ENCODE measurements around the gene LHCGR.
"Not testable (repeated sequence)": the region's sequence is repeated elsewhere in the genome, so short reads cannot be mapped to it uniquely, and the experiment has no call there.

LHCGR gene

GRCh38 chr2:48760826-48761225 is 5.3 kb upstream of the LHCGR start:
- no peak for DNase-seq (ENCODE audit: low spot score in 2 of 2)
- Mint-ChIP-seq H3K9me3 (peaks cover 5% of the 10 kb centered on the region), H3K4me3 (no peak overlapping the region), H3K4me1 (no peaks in the 10 kb centered on the region), H3K27me3 (peaks cover 6% of the 10 kb centered on the region), H3K36me3 (peaks cover 2% of the 10 kb centered on the region), H3K27ac (no peak overlapping the region)
- no peak for ATAC-seq (ENCODE audit: low read depth)

DNA sequence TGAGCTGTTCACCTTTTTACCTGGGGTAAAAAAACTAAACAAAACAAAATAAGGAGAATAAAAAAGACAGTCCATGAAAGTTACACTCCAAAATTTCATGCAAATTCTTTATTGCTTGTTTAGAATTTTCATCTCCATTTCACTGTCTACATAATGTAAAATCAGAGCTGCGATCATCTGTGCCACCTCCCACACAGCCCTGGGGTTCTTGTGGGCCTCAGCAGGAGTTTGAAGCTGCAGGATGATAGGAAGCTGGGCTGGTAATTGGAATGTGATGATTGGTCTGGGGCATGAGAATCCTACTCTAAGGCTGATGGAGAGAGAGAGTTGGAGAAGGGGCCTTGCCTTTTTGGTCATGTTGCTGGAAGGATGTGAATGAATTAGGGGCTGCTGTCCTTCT is 4.2 kb upstream of the LHCGR start:
- DNase-seq (ENCODE audit: low spot score in 2 of 2) (no peak), ATAC-seq (ENCODE audit: low read depth) (no peak)
- Mint-ChIP-seq H3K36me3 (peaks cover 2% of the 10 kb centered on the region), H3K27ac (no peak overlapping the region), H3K9me3 (peaks cover 5% of the 10 kb centered on the region), H3K4me3 (no peak overlapping the region), H3K27me3 (peaks cover 8% of the 10 kb centered on the region), H3K4me1 (no peaks in the 10 kb centered on the region)

DNA sequence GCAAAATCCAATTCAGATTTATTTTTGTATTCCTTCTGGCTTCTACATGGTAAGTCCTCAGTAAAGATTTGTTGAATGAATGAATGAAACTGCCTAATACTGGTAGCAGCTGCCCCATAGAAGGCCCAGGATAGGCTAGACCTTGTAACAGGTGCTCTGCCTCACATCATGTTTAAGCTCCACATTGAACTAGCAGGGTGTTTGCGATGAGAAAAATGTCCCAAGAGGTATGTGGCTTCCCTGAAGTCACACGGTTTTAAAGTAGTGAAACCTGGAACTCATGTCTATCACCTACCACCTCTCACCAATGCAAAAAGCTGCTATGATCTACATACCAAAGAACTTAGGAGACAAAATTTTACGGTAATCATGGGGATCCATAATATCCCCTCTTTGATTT is 765 bp upstream of the LHCGR start:
- H3K27ac Mint-ChIP-seq = no peak overlapping the region
- no peak overlapping the region for H3K4me3 Mint-ChIP-seq

DNA sequence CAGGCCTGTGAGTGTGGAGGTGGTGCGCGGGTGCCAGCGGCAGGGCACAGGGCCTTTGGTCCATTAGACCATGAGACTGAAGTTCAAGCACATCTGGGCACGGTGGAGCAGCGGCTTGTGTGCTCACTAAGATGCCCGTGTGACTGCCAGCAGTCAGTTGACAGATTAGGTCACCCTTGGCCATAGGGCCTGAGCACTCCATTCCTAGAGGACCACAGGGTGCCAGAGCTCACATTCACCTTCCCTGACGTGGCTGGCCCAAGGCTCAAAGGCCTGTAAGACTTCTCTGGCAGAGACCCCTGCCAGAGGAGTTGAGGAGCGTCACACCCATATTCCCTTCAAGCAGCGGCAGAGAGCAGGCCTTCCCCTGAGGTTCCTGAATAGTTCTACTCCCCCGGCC is 650 bp downstream of the LHCGR start:
- H3K36me3 Mint-ChIP-seq = no peaks in the 10 kb centered on the region

More for the DNA sequence above, 765 bp upstream of the LHCGR start:
- no peaks in the 10 kb centered on the region for H3K36me3 Mint-ChIP-seq
- no peak for DNase-seq (ENCODE audit: low spot score in 2 of 2)
- peaks cover 3% of the 10 kb centered on the region for H3K4me1 Mint-ChIP-seq
- H3K9me3 Mint-ChIP-seq = no peaks in the 10 kb centered on the region
- no peak for ATAC-seq (ENCODE audit: low read depth)
- H3K27me3 Mint-ChIP-seq = peaks cover 11% of the 10 kb centered on the region

DNA sequence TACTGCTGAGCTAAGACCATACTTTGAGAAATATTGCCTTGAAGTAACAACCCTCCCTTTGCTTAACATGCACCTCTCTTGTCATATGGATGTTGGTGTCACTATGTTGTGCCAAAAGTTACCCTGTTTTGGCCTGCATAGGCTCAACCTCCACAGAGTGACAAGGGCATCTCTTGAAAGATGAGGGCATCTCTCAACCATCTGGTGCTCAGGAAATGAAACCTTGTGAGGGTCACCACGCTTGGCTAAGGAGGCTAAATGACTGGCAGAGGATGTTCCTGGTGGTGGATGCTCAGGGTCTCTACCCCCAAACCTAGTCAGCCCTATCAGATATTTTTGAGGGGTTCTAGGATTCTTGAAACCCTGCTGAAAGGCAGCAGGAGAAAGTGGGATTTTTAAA is 2.3 kb downstream of the LHCGR start:
- H3K9me3 Mint-ChIP-seq = no peaks in the 10 kb centered on the region
- ATAC-seq (ENCODE audit: low read depth) = no peak
- H3K27me3 Mint-ChIP-seq = peaks cover 11% of the 10 kb centered on the region
- H3K36me3 Mint-ChIP-seq = no peaks in the 10 kb centered on the region
- DNase-seq (ENCODE audit: low spot score in 2 of 2) = no peak
- no peak overlapping the region for H3K27ac Mint-ChIP-seq
- H3K4me1 Mint-ChIP-seq = peaks cover 11% of the 10 kb centered on the region
- H3K4me3 Mint-ChIP-seq = no peak overlapping the region

More for the DNA sequence above, 650 bp downstream of the LHCGR start:
- ATAC-seq (ENCODE audit: low read depth) = no peak
- no peaks in the 10 kb centered on the region for H3K9me3 Mint-ChIP-seq
- no peak overlapping the region for H3K27ac Mint-ChIP-seq
- peaks cover 11% of the 10 kb centered on the region for H3K27me3 Mint-ChIP-seq
- DNase-seq (ENCODE audit: low spot score in 2 of 2) = no peak
- peaks cover 11% of the 10 kb centered on the region for H3K4me1 Mint-ChIP-seq
- H3K4me3 Mint-ChIP-seq = no peak overlapping the region

DNA sequence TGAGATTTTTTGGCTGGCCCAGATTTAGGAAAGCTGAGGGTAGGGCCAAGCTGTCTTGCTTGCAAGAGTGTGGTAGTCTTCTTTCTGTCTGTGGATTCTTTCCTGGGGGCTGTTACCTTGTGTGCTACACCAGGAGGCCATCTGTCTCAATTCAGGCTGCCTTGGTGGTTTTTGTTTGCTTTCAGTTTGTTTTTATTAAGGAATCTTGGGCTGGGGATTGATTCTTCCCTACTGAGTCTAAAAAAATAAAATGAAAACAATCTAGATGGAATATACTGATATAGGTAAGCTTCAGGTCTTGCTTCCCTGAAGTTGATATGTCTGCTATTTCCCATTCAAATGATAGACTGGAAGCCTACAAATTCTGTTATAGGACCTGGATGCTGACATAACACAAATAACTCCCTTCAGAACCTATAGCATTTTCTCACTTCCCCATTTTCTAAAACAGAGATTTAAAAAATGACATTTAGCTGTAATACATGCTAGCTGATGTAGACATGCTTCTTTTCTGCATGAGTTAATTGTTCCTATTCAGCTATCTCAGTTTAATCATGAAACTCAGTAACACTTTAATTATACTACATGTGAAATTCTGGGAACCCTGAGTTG is 5.3 kb downstream of the LHCGR start:
- peaks cover 2% of the 10 kb centered on the region for H3K27me3 Mint-ChIP-seq
- peak; percentile 26 for ATAC-seq (ENCODE audit: low read depth)
- H3K4me3 Mint-ChIP-seq = no peak overlapping the region
- no peaks in the 10 kb centered on the region for H3K36me3 Mint-ChIP-seq
- no peak for DNase-seq (ENCODE audit: low spot score in 2 of 2)
- H3K4me1 Mint-ChIP-seq = peaks cover 11% of the 10 kb centered on the region
- no peak overlapping the region for H3K27ac Mint-ChIP-seq
- H3K9me3 Mint-ChIP-seq = no peaks in the 10 kb centered on the region

DNA sequence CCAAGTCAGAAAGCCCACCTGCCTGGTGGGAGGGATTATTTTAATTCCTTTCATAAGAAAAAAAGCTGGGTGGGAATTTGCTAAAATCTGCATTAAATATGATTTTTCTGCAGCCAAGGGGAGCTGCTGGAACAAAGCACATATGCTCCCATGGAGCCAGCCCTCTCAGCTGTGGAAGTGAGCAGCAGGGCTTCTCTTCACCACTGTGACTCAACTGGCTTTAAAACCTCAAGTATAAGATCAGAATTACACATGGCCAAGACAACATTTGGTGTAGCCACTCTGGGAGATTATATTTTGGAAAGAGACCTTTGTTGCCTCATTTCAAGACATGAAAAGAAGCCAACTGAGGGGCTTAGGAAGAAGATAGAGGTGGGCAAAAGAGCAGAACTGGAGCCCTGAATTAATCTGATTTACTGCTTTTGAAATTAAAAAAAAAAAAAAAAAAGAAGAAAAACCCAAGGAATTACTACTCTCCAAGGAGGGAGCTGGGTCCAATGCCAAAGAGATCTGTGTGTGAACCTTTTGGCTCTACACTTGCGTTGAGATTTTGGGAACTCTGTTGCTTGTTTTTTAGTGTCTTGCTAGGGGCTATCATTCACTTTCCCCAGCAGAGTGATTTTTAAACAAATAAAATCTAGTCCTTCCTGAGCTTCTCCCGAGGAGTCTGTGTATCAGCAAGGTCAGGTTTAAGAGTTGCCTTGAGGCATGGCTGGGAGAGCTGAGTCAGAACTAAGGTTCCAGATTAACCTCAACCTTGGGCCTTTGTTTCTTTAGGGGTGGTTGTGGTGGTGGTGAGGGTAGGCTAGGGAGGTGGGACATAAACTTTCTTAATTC is 6.0 kb downstream of the LHCGR start:
- no peaks in the 10 kb centered on the region for H3K36me3 Mint-ChIP-seq
- H3K4me1 Mint-ChIP-seq = peaks cover 11% of the 10 kb centered on the region
- DNase-seq (ENCODE audit: low spot score in 2 of 2) = no peak
- H3K27ac Mint-ChIP-seq = no peak overlapping the region
- ATAC-seq (ENCODE audit: low read depth) = no peak
- H3K27me3 Mint-ChIP-seq = peaks cover 2% of the 10 kb centered on the region
- no peaks in the 10 kb centered on the region for H3K9me3 Mint-ChIP-seq
- no peak overlapping the region for H3K4me3 Mint-ChIP-seq

DNA sequence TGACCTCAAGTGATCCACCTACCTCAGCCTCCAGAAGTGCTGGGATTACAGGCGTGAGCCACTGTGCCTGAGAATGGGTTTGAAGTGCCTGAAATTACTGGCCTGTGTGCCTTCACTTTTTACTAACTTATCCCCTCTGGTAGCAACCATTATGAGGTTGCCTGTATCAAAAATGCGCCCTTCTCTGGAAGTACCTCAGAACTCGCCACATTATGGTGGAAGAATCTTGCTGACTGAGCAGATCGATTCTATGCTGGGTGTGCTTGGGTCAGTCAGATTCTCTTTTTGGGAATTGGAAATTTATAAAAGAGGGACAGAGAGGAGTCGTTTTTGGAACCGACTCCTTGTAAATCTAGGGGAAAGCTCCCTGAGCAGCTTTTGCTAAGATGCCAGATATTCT is 8.2 kb downstream of the LHCGR start:
- no peak for DNase-seq (ENCODE audit: low spot score in 2 of 2)
- H3K27ac Mint-ChIP-seq = no peak overlapping the region
- H3K27me3 Mint-ChIP-seq = no peaks in the 10 kb centered on the region
- ATAC-seq (ENCODE audit: low read depth) = no peak
- no peaks in the 10 kb centered on the region for H3K36me3 Mint-ChIP-seq
- H3K4me1 Mint-ChIP-seq = peaks cover 11% of the 10 kb centered on the region
- H3K4me3 Mint-ChIP-seq = no peak overlapping the region
- no peaks in the 10 kb centered on the region for H3K9me3 Mint-ChIP-seq

DNA sequence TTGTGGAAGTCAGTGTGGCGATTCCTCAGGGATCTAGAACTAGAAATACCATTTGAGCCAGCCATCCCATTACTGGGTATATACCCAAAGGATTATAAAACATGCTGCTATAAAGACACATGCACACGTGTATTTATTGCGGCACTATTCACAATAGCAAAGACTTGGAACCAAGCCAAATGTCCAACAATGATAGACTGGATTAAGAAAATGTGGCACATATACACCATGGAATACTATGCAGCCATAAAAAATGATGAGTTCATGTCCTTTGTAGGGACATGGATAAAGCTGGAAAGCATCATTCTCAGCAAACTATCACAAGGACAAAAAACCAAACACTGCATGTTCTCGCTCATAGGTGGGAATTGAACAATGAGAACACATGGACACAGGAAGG is 16.3 kb downstream of the LHCGR start:
- H3K4me3 Mint-ChIP-seq; ATAC-seq (ENCODE audit: low read depth); H3K9me3 Mint-ChIP-seq; DNase-seq (ENCODE audit: low spot score in 2 of 2); H3K27ac Mint-ChIP-seq; H3K36me3 Mint-ChIP-seq; H3K4me1 Mint-ChIP-seq: not testable (repeated sequence)
- peaks cover 12% of the 10 kb centered on the region for H3K27me3 Mint-ChIP-seq

GRCh38 chr2:48738806-48739205 is 16.7 kb downstream of the LHCGR start:
- Mint-ChIP-seq H3K36me3 (no peaks in the 10 kb centered on the region), H3K4me3 (no peak overlapping the region), H3K27ac (no peak overlapping the region), H3K4me1 (no peaks in the 10 kb centered on the region), H3K9me3 (peaks cover 3% of the 10 kb centered on the region), H3K27me3 (peaks cover 12% of the 10 kb centered on the region)
- DNase-seq (ENCODE audit: low spot score in 2 of 2) = no peak
- ATAC-seq (ENCODE audit: low read depth) = no peak

DNA sequence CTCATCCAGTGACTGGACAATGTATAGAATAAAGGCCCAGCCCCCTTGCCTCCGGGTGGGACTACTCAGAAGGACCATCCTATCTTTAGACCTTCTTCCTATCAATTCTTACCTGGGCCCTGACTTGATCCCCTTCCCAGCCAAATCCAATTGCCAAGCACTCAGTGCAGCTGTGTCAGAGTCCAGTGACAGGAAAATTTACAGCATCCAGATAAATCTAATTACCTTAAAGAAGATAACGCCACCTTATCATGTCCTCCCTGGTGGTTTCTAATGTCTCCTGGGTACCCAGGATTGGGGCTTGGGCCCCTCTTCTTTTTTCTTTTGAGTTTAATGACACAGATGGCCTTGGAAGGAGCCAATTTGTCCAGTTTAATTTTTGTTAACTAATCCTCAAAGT is 19.3 kb downstream of the LHCGR start:
- Mint-ChIP-seq H3K27ac (no peak overlapping the region), H3K27me3 (peaks cover 15% of the 10 kb centered on the region), H3K4me3 (no peak overlapping the region), H3K4me1 (no peaks in the 10 kb centered on the region), H3K36me3 (no peaks in the 10 kb centered on the region), H3K9me3 (peaks cover 3% of the 10 kb centered on the region)
- no peak for DNase-seq (ENCODE audit: low spot score in 2 of 2)
- ATAC-seq (ENCODE audit: low read depth) = no peak

DNA sequence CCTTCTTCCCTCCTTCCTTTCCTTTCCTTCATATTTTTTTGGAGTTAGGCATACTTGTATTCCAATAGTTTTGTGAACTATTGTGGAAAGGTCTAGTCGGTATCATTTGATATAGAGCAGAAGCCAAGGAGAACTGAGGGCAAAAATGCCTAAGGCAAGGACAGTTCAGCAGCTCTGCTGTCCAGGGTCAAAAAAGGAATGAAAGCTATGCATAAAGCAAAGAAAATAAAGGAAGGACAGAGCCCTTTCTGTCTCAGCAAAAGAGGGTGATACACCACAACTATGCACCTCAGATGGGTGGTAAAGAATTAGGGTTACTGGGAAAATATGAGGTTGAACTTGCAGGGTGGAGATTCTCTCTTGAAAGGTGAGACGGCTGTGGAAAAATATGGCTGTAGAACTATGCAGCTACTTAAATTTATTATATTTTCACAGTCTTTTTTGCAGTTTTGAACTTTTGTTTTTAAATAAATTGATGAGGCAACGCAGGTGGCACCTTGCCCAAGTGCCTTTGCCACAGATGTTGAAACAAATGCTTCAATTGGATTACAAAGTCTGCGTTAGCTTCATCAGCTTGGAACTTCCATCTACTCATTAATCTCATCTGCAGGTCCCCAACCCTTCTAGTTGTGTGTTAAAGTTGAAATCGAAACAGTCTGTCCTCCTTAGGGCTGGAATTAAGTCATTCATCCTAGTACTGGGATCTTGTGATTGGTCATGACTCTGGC is 20.8 kb downstream of the LHCGR start:
- no peaks in the 10 kb centered on the region for H3K36me3 Mint-ChIP-seq
- H3K9me3 Mint-ChIP-seq = peaks cover 1% of the 10 kb centered on the region

GRCh38 chr2:48733067-48733503 is 22.4 kb downstream of the LHCGR start:
- H3K4me1 Mint-ChIP-seq = no peaks in the 10 kb centered on the region
- DNase-seq (ENCODE audit: low spot score in 2 of 2) (no peak), ATAC-seq (ENCODE audit: low read depth) (no peak)
- H3K4me3 Mint-ChIP-seq = no peak overlapping the region
- peaks cover 13% of the 10 kb centered on the region for H3K27me3 Mint-ChIP-seq
- no peak overlapping the region for H3K27ac Mint-ChIP-seq
- H3K9me3 Mint-ChIP-seq = peaks cover 1% of the 10 kb centered on the region
- H3K36me3 Mint-ChIP-seq = no peaks in the 10 kb centered on the region

More for the DNA sequence above, 20.8 kb downstream of the LHCGR start:
- H3K4me1 Mint-ChIP-seq = no peaks in the 10 kb centered on the region
- H3K4me3 Mint-ChIP-seq = no peak overlapping the region
- peaks cover 15% of the 10 kb centered on the region for H3K27me3 Mint-ChIP-seq
- ATAC-seq (ENCODE audit: low read depth) (no peak), DNase-seq (ENCODE audit: low spot score in 2 of 2) (no peak)
- H3K27ac Mint-ChIP-seq = no peak overlapping the region

DNA sequence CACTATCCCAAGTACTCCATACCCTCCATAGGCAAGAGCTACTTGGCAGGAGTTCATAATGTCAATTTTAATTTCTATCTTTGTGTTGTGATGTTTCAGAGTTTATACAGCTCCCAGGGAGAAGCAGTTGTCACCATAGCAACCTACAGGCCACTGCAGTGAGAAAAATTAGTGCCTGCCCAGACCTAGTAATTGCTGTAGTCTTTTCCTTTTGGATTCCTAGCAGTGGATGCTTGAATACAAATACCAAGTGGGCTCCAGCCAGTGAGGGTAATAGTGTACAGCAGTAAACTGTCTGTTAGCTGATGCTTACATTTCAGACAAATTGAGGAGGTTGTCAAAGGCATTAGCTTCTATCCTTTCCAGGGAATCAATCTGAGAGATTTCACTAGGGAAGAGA is 26.7 kb downstream of the LHCGR start:
- Mint-ChIP-seq H3K27ac (no peak overlapping the region), H3K4me3 (no peak overlapping the region), H3K36me3 (no peaks in the 10 kb centered on the region), H3K4me1 (no peaks in the 10 kb centered on the region), H3K9me3 (no peaks in the 10 kb centered on the region), H3K27me3 (peaks cover 3% of the 10 kb centered on the region)
- ATAC-seq (ENCODE audit: low read depth) = no peak
- no peak for DNase-seq (ENCODE audit: low spot score in 2 of 2)
